Activated T-cell treated with anti-CD3 and anti-CD28 coated beads, Interleukin-2, amount 50 U/mL, for 4 hours (primary cell): Measurements from ENCODE around the gene TBC1D8. TPM values are rescaled to one million over a fixed set of nuclear protein-coding genes. Genes with fewer than 3 reads are reported as not detected.

Experiments
- ATAC-seq, 2 donors: fragments of 200-7000 bp; cut with Tn5 transposase; one replicate each; pipeline ENCODE4 v1.10.0; 2021
- DNase-seq: peaks from one replicate; pipeline ENCODE4 v3.0.0-alpha.2; 2020
- H3K27me3 Mint-ChIP-seq: one replicate; pipeline ENCODE4 v1.8.0; 2021; ENCODE audit warnings: low read depth, mixed read lengths
- H3K36me3 Mint-ChIP-seq: one replicate; pipeline ENCODE4 v1.8.0; 2022; ENCODE audit warnings: mixed read lengths; ENCODE audit not compliant: insufficient read depth
- H3K4me1 Mint-ChIP-seq: one replicate; pipeline ENCODE4 v1.8.0; 2021; ENCODE audit warnings: low read depth, mixed read lengths
- H3K4me3 Mint-ChIP-seq: one replicate; pipeline ENCODE4 v1.8.0; 2021; ENCODE audit warnings: mild to moderate bottlenecking, moderate library complexity, mixed read lengths
- H3K9me3 Mint-ChIP-seq: one replicate; pipeline ENCODE4 v1.8.0; 2021; ENCODE audit warnings: mixed read lengths
- total RNA-seq, 3 donors: library from RNA; stranded (reverse); gene quantifications; one replicate each; pipeline ENCODE4 v1.2.1, GENCODE V29; 2021

Gene TBC1D8
- total RNA-seq, 3 donors from 2014 or later, result 0.58 to 1.1 (median 0.68) TPM

DNA sequence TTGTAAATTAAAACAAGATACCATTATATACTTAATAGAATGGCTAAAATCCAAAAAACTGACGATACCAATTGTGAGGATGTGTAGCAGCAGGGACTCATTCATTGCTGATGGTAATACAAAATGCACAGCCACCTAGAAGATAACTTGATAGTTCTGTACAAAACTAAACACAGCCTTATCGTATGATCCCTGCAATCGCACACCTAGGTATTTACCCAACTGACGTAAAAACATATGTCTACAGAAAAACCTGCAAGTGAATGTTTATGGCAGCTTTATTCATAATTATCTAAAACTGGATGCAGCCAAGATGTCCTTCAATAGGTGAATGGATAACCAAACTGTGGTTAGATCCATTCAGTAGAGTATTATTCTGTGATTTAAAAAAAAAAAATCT, 45.5 kb downstream of the TBC1D8 start:
- H3K27me3 Mint-ChIP-seq, result peaks cover 2% of the 10 kb centered on the region
- H3K9me3 Mint-ChIP-seq, result peaks cover 14% of the 10 kb centered on the region
- DNase-seq, result no peak
- no peak overlapping the region for H3K4me3 Mint-ChIP-seq
- H3K36me3 Mint-ChIP-seq, result peaks cover 4% of the 10 kb centered on the region
- no peak for ATAC-seq
- H3K4me1 Mint-ChIP-seq, result no peaks in the 10 kb centered on the region

DNA sequence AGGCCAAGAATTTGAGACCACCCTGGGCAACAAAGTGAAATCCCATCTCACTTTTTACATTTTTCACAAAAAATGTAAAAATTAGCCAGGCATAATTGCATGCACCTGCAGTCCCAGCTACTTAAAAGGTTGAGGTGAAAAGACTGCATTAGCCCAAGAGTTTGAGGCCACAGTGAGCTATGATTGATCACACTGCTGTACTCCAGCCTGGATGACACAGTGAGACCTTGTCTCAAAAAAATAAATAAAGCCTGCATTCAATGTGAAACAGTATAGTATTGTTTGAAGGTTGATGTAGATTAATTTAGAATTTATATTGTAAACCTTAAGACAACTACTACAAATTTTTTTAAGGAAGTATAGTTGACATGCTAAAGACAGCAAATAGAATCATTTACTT, 53.5 kb downstream of the TBC1D8 start:
- no peak for DNase-seq
- H3K9me3 Mint-ChIP-seq, result peaks cover 29% of the 10 kb centered on the region
- H3K27me3 Mint-ChIP-seq, result peaks cover 24% of the 10 kb centered on the region
- H3K4me1 Mint-ChIP-seq, result no peaks in the 10 kb centered on the region
- H3K4me3 Mint-ChIP-seq, result no peak overlapping the region
- H3K36me3 Mint-ChIP-seq, result peaks cover 4% of the 10 kb centered on the region
- no peak for ATAC-seq

DNA sequence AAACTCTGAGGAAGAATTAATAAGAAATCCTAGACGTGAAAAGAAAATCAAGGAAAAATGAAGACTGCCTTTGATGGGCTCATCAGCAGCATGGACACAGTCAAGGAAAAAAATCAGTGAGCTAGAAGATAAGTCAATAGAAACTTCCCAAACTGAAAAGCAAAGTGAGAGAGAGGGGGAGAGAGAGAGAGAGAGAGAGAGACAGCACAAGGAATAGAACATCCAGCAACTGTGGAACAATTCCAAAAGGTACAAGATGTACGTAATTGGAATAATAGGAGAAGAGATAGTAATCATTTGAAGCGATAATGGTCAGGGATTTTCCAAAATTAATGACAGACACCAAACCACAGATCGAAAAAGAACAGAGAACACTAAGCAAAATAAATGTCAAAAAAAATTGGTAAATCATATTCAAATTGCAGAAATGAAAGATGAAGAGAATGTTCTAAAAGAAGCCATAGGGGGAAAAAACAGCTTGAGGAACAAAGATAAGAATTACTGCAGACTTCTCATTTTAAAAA, 54.5 kb downstream of the TBC1D8 start:
- DNase-seq, result no peak
- ATAC-seq, result no peak
- no peak overlapping the region for H3K4me3 Mint-ChIP-seq
- H3K9me3 Mint-ChIP-seq, result peaks cover 25% of the 10 kb centered on the region
- peaks cover 2% of the 10 kb centered on the region for H3K36me3 Mint-ChIP-seq
- no peaks in the 10 kb centered on the region for H3K4me1 Mint-ChIP-seq
- H3K27me3 Mint-ChIP-seq, result peaks cover 22% of the 10 kb centered on the region

DNA sequence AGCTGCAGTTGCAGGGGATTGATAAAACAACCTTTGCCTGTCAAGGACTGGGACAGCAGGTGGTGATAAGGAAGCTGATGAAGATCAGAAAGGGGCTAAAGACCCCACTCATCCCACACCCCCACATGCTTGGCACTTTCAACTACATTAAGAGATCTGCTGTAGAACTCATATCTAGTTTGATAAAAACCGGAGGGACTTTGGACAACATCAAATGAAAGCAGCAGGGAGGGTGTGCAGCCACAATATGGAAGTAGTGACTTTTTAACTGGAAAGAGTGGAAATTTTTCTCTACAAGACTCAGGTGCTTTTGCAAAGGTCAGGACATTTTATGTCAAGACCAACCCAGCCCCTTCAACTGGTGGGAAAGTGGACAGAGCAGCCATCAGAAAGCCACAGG, 56.8 kb downstream of the TBC1D8 start:
- Mint-ChIP-seq H3K4me3 (no peak overlapping the region), H3K27me3 (peaks cover 18% of the 10 kb centered on the region), H3K36me3 (no peaks in the 10 kb centered on the region), H3K4me1 (no peaks in the 10 kb centered on the region), H3K9me3 (peaks cover 12% of the 10 kb centered on the region)
- ATAC-seq (no peak), DNase-seq (no peak)

DNA sequence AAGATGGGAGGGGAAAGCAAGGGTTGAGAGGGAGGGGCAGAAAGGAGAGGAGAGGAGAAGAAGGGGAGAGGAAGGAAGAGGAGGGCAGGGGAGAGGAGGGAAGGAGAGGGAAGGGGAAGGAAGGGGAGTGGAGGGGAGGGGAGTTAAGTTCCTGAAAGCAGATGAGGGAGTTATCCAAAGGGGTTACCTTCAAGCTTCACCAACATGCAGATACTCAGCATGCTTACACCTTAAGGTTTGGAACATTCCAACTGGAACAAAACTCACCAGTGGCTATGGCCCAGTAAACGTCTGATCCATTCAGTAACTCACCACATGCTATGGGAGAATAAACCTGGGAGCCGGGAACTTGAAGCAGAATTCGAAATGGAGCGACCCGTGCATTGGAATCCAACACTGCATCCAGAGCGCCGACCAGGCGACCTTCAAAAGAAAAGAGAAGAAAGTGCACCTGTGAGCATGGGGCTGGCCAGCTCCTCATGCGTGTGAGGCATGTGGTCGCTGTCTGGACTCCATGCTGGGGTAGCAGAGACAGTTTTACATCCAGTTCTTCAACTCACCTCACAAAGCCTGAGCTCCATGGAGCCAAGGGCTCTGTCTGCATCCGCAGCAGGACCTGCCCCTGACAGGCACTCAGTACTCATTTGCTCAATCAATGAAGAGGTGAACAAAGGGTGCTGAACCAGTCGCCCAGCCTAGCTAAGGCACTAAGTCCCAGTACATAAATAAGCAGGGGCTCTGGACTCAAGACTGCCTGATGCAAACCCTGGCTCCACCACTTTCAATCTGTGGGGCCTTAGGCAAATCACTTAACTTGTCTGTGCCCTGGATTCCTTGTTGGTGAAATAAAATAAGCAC, 61.0 kb downstream of the TBC1D8 start:
- Mint-ChIP-seq H3K4me3 (no peak overlapping the region), H3K9me3 (no peaks in the 10 kb centered on the region), H3K36me3 (no peaks in the 10 kb centered on the region), H3K27me3 (peaks cover 13% of the 10 kb centered on the region), H3K4me1 (no peaks in the 10 kb centered on the region)
- DNase-seq (no peak), ATAC-seq (no peak)

DNA sequence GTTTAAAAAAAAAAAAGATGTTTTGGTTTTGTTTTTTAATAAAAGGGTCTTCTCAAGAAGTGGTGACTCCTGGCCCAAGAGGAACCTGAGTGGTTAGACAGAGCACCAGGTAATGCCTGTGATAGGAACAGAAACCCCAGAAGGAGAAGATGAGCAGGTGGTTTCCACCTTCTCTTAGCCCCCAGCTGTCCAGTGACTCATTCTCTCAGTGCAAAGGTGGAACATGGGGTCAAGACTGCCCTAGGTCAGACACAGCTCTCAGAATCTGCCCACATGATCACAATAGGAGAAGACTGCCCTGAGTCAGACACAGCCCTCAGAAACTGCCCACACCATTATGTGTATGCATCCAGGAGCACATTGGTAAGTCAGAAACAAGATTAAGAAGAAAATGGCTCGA, 61.8 kb downstream of the TBC1D8 start:
- Mint-ChIP-seq H3K27me3 (peaks cover 7% of the 10 kb centered on the region), H3K9me3 (no peaks in the 10 kb centered on the region), H3K4me3 (no peak overlapping the region), H3K4me1 (no peaks in the 10 kb centered on the region), H3K36me3 (no peaks in the 10 kb centered on the region)
- ATAC-seq (peak in 1 of 2 donors; percentile 30), DNase-seq (no peak)

DNA sequence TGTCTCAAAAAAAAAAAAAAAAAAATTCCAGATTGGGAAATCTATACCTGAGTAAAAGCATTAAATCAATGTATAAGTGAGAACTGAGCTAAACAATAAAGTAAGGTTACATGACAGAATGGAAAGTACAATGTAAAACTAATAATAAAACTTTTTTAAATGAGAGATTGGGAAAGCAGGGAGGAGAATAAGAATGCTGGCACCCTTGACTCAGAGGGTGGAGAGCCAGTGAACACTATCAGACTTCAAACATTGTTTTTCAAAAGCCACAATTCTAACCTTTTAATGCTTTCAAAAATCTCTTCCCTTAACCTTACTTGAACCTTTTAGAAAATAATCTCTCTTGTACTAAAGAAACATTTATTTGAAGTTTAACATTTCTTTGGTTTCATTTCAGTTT, 63.5 kb downstream of the TBC1D8 start:
- H3K9me3 Mint-ChIP-seq, result no peaks in the 10 kb centered on the region
- no peaks in the 10 kb centered on the region for H3K36me3 Mint-ChIP-seq
- no peak overlapping the region for H3K4me3 Mint-ChIP-seq
- DNase-seq, result no peak
- H3K4me1 Mint-ChIP-seq, result no peaks in the 10 kb centered on the region
- H3K27me3 Mint-ChIP-seq, result peaks cover 2% of the 10 kb centered on the region
- ATAC-seq, result no peak

DNA sequence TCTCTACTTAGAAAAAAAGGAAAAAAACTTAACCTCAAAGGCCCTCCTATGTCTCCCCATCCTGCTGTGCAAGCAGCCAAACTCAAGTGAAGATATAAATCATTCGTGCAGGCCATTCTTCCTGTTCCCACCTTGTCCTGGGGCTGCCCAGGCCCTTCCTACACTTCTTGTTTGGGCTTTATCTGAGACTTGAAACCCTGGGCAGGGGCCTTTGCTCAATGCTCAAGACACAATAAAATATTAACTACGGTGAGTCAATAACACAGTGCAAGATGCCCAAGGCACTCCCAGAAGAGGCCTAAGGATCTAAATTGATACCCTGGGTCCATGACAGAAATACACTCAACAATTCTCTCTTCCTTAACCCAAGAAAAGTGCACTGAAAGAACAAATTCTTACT, 67.6 kb downstream of the TBC1D8 start:
- Mint-ChIP-seq H3K36me3 (peaks cover 1% of the 10 kb centered on the region), H3K27me3 (peaks cover 11% of the 10 kb centered on the region), H3K4me3 (no peak overlapping the region), H3K4me1 (no peaks in the 10 kb centered on the region), H3K9me3 (no peaks in the 10 kb centered on the region)
- ATAC-seq (no peak), DNase-seq (no peak)

DNA sequence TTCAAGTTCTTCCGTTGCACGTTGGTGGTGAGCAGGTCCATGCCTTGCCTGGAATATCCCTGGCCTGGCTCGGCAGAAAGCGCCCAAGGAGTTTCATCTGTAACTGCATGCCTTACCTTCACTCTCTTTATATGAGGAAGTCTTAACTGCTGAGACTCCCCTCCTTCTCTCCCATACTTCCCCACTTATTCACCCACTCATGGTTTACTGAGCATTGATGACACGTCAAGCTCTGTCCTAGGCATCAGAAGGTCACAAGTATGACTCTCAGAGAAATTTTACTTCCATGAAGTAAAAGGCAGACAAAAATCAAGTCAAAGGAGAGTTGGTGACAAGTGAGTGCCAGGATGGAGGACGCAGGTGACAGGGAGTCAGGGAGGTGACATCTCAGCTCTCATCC, 68.2 kb downstream of the TBC1D8 start:
- peaks cover 11% of the 10 kb centered on the region for H3K27me3 Mint-ChIP-seq
- no peaks in the 10 kb centered on the region for H3K4me1 Mint-ChIP-seq
- no peaks in the 10 kb centered on the region for H3K9me3 Mint-ChIP-seq
- ATAC-seq, result no peak
- H3K36me3 Mint-ChIP-seq, result peaks cover 1% of the 10 kb centered on the region
- no peak overlapping the region for H3K4me3 Mint-ChIP-seq
- DNase-seq, result no peak

DNA sequence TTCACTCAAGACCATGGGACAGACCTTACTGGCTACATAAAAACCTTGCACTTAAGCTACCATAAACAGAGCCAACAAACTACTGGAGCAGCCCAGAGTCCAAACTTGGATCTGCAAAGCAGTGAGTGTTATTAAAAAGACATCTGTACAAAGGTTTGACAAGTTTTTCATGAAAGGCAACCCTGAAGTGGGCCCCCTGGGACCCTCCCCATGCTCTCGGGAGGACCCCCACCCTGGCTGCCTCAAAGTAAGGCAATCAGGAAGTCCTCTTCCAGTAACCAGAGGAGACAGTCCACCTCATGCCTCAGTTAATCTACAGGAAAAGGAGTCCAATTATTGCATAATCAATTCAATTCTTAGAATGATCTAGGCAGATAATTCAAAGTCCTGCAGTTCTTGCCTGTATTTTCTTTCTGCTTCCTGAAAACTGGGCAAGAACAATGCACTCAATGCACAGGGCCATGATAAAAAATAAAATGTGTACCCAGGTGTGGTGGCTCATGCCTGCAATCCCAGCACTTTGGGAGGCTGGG, 69.7 kb downstream of the TBC1D8 start:
- H3K36me3 Mint-ChIP-seq, result peaks cover 1% of the 10 kb centered on the region
- no peak for ATAC-seq
- DNase-seq, result no peak
- no peak overlapping the region for H3K4me3 Mint-ChIP-seq
- H3K27me3 Mint-ChIP-seq, result peaks cover 14% of the 10 kb centered on the region
- no peaks in the 10 kb centered on the region for H3K9me3 Mint-ChIP-seq
- no peaks in the 10 kb centered on the region for H3K4me1 Mint-ChIP-seq

DNA sequence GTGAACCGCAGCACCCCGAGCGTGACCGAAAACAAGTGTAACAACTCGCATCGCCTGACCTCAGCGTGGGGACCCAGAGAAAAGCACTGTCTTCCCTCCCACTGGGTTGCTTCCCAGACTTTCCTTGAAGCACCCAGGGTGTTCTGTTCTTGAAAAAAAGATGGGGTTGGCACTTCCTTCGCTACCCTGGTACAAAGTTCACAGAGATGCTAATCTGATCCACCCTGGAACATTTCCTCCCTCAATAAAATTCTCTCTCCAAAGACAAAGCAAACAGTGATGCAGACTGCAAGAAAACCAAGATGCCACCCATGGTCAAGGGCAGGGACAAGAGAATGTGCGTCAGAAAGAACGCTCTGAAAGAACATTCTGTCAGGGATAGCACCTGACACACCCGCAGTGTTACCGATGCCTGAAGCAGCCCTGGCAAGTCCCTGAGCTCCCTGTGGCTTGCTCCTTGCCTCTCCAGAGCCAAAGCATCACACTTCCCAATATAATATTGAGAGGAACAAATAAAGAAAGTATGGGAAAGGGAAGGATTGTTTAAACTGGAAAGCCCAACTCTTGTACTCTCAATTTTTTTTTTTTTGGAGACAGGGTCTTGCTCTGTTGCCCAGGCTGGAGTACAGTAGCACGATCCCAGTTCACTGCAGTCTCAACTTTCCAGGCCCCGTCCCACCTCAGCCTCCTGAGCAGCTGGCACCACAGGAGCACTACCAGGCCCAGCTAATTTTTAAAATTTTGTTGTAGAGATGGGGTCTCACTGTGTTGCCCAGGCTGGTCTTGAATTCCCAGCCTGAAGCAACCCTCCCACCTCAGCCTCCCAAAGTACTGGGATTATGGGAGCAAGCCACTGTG, 70.7 kb downstream of the TBC1D8 start:
- DNase-seq (no peak), ATAC-seq (no peak)
- H3K4me3 Mint-ChIP-seq, result no peak overlapping the region
- no peaks in the 10 kb centered on the region for H3K4me1 Mint-ChIP-seq
- peaks cover 1% of the 10 kb centered on the region for H3K36me3 Mint-ChIP-seq
- H3K9me3 Mint-ChIP-seq, result no peaks in the 10 kb centered on the region
- peaks cover 14% of the 10 kb centered on the region for H3K27me3 Mint-ChIP-seq

DNA sequence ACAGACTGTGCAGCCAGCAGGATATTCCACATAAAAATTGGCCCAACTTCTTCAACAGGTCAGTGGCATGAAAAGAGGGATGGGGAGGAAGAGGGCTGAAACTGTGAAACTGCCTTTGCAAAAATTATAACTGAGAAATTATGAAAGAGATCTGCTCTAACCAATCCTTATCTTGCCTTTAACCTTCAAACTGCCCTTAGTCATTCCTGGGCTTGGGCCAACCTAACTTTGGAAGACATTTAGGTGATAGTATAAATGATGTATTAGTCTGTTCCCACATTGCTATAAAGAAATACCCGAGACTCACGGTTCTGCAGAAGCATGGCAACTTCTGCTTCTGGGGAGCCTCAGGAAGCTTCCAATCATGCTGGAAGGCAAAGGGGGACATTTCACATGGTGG, 74.6 kb downstream of the TBC1D8 start:
- H3K4me1 Mint-ChIP-seq, result no peaks in the 10 kb centered on the region
- H3K27me3 Mint-ChIP-seq, result peaks cover 9% of the 10 kb centered on the region
- H3K36me3 Mint-ChIP-seq, result peaks cover 1% of the 10 kb centered on the region
- H3K4me3 Mint-ChIP-seq, result no peak overlapping the region
- DNase-seq (no peak), ATAC-seq (no peak)
- H3K9me3 Mint-ChIP-seq, result no peaks in the 10 kb centered on the region

DNA sequence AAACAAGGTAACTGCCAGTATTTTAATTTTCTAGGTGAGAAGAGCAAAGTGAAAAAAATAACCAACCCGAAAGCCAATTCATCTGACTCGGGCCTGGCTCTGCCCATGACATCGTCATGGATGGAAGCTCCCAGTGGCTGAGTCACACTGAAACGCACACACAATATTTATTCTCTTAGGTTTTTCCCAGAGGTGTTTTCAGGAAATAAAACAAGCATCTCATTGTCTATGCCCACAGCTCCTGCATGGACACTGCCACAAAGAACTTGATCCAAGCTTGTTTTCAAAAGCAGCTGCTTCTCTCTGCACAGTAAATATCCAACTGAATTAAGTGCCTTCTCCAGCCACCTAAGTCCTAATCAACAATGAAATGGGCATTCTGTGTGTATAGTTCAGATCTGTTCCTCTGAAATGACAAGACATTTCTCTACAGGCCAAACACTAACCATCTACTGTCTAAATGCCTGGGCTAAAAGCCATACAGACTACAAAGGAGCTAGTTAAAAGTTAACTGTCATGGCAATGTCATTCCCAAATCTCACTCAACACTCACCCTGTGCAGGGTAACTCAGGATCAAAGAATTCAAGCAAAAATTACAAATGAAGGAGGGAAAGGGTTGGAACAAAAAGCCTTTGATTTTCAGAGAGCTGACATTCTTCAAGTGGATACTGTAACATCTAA, 86.2 kb downstream of the TBC1D8 start:
- H3K4me3 Mint-ChIP-seq, result no peak overlapping the region
- peaks cover 2% of the 10 kb centered on the region for H3K4me1 Mint-ChIP-seq
- H3K27me3 Mint-ChIP-seq, result no peaks in the 10 kb centered on the region
- DNase-seq, result no peak
- no peak for ATAC-seq
- no peaks in the 10 kb centered on the region for H3K9me3 Mint-ChIP-seq
- no peaks in the 10 kb centered on the region for H3K36me3 Mint-ChIP-seq

DNA sequence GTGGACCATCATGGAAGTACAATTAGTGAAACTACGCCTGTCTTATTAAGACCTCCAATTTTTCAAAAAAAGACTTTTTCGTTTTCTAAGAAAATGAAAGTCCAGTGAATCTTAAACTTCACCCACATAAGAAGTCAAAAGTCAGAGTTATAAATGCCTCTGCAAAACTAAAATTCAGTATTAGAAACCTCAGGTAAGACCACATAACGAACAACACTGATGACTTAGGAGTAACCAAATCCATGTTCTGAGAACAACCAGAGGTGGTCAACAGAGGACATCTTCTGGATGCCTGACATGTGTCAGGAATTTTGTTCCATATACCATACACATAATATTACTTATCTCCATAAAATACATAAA, 86.7 kb downstream of the TBC1D8 start:
- H3K4me3 Mint-ChIP-seq, result no peak overlapping the region
- peaks cover 2% of the 10 kb centered on the region for H3K4me1 Mint-ChIP-seq
- H3K36me3 Mint-ChIP-seq, result no peaks in the 10 kb centered on the region
- H3K9me3 Mint-ChIP-seq, result no peaks in the 10 kb centered on the region
- ATAC-seq, result no peak
- DNase-seq, result no peak
- H3K27me3 Mint-ChIP-seq, result no peaks in the 10 kb centered on the region
